ENCODE data around the gene TRPC4AP.

TRPC4AP gene

DNA sequence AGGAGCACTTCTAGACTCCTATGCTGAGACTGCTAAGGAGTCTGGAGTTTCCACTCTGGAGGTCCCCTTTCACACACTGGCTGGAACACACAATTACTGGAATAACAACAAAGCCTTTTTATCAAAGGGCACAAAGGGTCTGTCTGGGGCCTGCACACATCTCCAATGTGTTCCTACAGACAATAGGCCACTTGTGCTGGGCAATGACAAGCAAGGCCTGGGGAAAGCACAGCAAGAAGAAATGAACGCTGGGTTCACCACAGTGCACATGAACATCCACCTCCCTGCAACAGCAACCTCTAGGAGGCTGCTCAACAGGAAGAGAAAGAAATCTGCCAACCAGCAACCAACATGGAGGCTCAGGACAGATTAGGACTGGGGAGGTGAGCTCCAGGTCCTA, 43.9 kb downstream of the TRPC4AP start:
- TF ChIP-seq, protein P1, sequence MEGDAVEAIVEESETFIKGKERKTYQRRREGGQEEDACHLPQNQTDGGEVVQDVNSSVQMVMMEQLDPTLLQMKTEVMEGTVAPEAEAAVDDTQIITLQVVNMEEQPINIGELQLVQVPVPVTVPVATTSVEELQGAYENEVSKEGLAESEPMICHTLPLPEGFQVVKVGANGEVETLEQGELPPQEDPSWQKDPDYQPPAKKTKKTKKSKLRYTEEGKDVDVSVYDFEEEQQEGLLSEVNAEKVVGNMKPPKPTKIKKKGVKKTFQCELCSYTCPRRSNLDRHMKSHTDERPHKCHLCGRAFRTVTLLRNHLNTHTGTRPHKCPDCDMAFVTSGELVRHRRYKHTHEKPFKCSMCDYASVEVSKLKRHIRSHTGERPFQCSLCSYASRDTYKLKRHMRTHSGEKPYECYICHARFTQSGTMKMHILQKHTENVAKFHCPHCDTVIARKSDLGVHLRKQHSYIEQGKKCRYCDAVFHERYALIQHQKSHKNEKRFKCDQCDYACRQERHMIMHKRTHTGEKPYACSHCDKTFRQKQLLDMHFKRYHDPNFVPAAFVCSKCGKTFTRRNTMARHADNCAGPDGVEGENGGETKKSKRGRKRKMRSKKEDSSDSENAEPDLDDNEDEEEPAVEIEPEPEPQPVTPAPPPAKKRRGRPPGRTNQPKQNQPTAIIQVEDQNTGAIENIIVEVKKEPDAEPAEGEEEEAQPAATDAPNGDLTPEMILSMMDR (IDR thresholded peaks at IDR 0.05; ENCODE audit: extremely low read depth, insufficient read depth, missing control alignments) = no peak
- in situ Hi-C loops (cut with MboI; ENCODE audit: low pct_unique_long_range_greater_than_20kb, low sequenced_read_pairs, unreplicated experiment) = no loop called here
- DNase-seq (ENCODE audit: low spot score) = no peak

DNA sequence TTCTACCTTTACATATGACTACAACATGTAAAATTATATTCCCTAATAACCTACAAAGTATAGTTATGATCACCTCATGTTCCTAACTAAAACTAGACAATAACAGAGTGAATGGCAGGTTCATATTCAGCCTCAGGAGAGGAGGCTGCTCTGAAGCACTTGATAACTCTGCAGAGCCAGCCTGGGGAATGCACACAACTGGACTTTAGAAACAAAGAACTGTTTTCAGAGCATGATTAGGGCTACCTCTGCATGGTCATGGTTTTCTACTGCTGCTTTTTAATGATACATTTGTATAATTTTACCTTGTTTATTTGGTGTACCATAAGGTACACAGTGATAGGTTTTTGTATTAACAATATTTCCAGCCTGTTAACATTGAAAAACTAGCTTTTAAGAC, 50.3 kb downstream of the TRPC4AP start:
- in situ Hi-C loops (cut with MboI; ENCODE audit: low pct_unique_long_range_greater_than_20kb, low sequenced_read_pairs, unreplicated experiment) = no loop called here
- TF ChIP-seq, protein P1 (IDR thresholded peaks at IDR 0.05; ENCODE audit: extremely low read depth, insufficient read depth, missing control alignments) = no peak
- no peak for DNase-seq (ENCODE audit: low spot score)

DNA sequence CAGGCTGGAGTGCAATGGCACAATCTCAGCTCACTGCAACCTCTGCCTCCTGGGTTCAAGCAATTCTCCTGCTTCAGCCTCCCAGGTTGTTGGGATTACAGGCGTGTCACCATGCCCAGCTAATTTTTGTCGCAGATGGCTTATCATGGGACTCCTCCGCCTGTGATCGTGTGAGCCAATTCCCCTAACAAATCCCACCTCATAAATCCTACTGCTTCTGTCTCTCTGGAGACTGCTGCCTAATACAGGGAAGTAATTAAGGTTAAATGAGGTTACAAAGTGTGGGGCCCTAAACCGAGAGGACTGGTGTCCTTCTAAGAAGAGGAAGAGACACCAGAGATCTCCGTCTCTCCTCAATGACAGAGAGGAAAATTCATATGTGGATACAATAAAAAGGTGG, 52.0 kb downstream of the TRPC4AP start:
- no peak for DNase-seq (ENCODE audit: low spot score)
- TF ChIP-seq, protein P1 (IDR thresholded peaks at IDR 0.05; ENCODE audit: extremely low read depth, insufficient read depth, missing control alignments) = no peak
- in situ Hi-C loops (cut with MboI; ENCODE audit: low pct_unique_long_range_greater_than_20kb, low sequenced_read_pairs, unreplicated experiment) = no loop called here

DNA sequence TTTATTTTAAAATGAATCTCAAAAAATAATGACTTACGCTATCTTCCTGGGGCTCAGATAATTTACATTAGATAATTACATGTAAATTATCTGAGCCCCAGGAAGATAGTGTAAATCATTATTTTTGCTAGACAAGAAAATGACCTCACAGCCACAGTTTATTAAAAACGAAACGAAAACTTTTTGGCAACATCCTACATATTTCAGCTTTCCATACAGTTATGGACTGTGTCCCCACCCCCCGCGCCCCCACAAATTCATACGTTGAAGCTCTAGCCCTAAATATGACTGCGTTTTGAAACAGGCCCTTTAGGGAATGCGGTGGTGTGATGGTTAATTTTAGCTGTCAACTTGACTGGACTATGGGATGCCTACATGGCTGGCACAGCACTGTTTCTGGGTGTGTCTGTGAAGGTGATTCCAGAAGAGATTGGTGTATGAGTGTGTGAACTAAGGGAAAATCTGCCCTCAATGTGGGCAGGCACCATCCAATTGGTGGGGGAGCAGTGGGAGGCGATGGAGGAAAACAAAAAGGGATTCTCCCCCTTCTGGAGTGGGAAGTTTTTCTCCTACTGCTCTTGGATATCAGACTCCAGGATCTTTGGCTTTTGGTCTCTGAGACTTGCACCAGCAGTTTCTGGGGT, 52.6 kb downstream of the TRPC4AP start:
- in situ Hi-C loops (cut with MboI; ENCODE audit: low pct_unique_long_range_greater_than_20kb, low sequenced_read_pairs, unreplicated experiment) = no loop called here
- DNase-seq (ENCODE audit: low spot score) = no peak
- TF ChIP-seq, protein P1 (IDR thresholded peaks at IDR 0.05; ENCODE audit: extremely low read depth, insufficient read depth, missing control alignments) = no peak

DNA sequence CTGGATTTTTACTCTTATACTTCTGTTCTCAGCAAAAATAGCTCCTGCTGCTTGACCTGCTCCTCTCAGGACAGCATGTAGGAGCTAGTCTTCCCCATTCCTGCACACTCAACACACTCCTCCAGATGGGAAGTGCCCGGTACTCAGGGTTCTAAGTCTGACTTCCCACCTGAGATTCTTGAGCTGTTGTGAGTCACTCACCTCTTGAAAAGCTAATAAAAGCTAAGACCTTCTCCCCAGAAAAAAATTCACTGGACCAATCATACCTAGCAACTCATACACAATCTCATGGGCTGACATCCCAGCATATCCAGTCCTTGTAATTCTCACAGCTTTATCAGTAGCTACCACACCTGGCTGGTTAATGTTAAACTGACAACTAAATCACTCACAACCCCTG, 53.5 kb downstream of the TRPC4AP start:
- TF ChIP-seq, protein P1 (IDR thresholded peaks at IDR 0.05; ENCODE audit: extremely low read depth, insufficient read depth, missing control alignments) = no peak
- in situ Hi-C loops (cut with MboI; ENCODE audit: low pct_unique_long_range_greater_than_20kb, low sequenced_read_pairs, unreplicated experiment) = no loop called here
- no peak for DNase-seq (ENCODE audit: low spot score)

DNA sequence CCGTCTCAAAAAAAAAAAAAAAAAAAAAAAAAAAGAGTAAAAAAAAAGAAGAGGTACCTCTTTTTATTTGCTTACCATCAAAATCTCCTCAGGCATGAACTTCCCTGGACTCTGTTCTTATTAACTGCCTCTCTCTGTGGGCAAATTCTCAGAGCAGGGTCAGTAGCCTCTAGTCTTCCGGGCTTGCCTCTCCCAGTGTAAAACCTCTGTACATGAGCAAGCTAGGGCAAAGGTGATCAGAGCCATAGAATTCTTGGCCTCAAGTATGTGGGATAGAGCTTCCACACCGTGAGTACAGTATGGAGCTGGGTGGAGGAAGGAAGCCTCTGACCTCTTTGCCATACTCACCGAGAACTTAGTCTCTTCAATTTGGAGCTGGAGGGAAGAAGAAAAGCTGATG, 58.5 kb downstream of the TRPC4AP start:
- in situ Hi-C loops (cut with MboI; ENCODE audit: low pct_unique_long_range_greater_than_20kb, low sequenced_read_pairs, unreplicated experiment) = no loop called here
- DNase-seq (ENCODE audit: low spot score) = no peak
- TF ChIP-seq, protein P1 (IDR thresholded peaks at IDR 0.05; ENCODE audit: extremely low read depth, insufficient read depth, missing control alignments) = no peak
